HG03439 (cell line): Measurements from ENCODE around the gene LRRFIP1.

Experiments
- ATAC-seq: cut with Tn5 transposase; IDR thresholded peaks from one replicate; pipeline ENCODE4 v1.9.1; 2021; ENCODE audit warnings: mild to moderate bottlenecking, moderate library complexity; ENCODE audit not compliant: unreplicated experiment

Gene LRRFIP1

GRCh38 chr2:237639052-237639835 is 11.9 kb downstream of the LRRFIP1 start:
- ATAC-seq: no peak

- no peak for ATAC-seq
Measured at GRCh38 chr2:237639836-237640220, 12.4 kb downstream of the LRRFIP1 start.

- ATAC-seq: no peak
Measured at GRCh38 chr2:237640493-237640998, 13.2 kb downstream of the LRRFIP1 start.

- ATAC-seq: no peak
Measured at GRCh38 chr2:237642038-237642734, 14.8 kb downstream of the LRRFIP1 start.

GRCh38 chr2:237643066-237643465 is 15.7 kb downstream of the LRRFIP1 start:
- ATAC-seq: no peak

- no peak for ATAC-seq
Measured at GRCh38 chr2:237643582-237644380, 16.4 kb downstream of the LRRFIP1 start.

- no peak for ATAC-seq
Measured at GRCh38 chr2:237644381-237644703, 17.0 kb downstream of the LRRFIP1 start.

- ATAC-seq: no peak
Measured at GRCh38 chr2:237645261-237645660, 17.9 kb downstream of the LRRFIP1 start.

- no peak for ATAC-seq
Measured at GRCh38 chr2:237647176-237648015, 20.0 kb downstream of the LRRFIP1 start.

GRCh38 chr2:237648016-237648381 is 20.6 kb downstream of the LRRFIP1 start:
- no peak for ATAC-seq

- ATAC-seq: no peak
Measured at GRCh38 chr2:237649541-237650454, 22.4 kb downstream of the LRRFIP1 start.

GRCh38 chr2:237650455-237650850 is 23.1 kb downstream of the LRRFIP1 start:
- ATAC-seq: no peak

- no peak for ATAC-seq
Measured at GRCh38 chr2:237651761-237652160, 24.4 kb downstream of the LRRFIP1 start.

- ATAC-seq: no peak
Measured at GRCh38 chr2:237652181-237652580, 24.8 kb downstream of the LRRFIP1 start.

GRCh38 chr2:237652854-237653253 is 25.5 kb downstream of the LRRFIP1 start:
- no peak for ATAC-seq

GRCh38 chr2:237653776-237654558 is 26.6 kb downstream of the LRRFIP1 start:
- ATAC-seq: no peak

GRCh38 chr2:237657063-237657462 is 29.7 kb downstream of the LRRFIP1 start:
- no peak for ATAC-seq

- ATAC-seq: no peak
Measured at GRCh38 chr2:237660381-237660900, 33.1 kb downstream of the LRRFIP1 start.

- ATAC-seq: no peak
Measured at GRCh38 chr2:237661270-237661669, 33.9 kb downstream of the LRRFIP1 start.
